A549 (cell line): ENCODE measurements around the gene SMAD5. TPM values are rescaled to one million over a fixed set of nuclear protein-coding genes. Genes with fewer than 3 reads are reported as not detected.

ENCODE experiments used
- ATAC-seq, 2 experiments: fragments of 200-7000 bp in 1 of 2; fragments of >200 bp in 1 of 2; cut with Nextera tagmentation in 1 of 2; cut with Tn5 transposase in 1 of 2; 3 replicates each; pipeline versions ENCODE4 v1.8.0 to v1.9.1; 2018 to 2020; ENCODE audit warnings: mild to moderate bottlenecking in 1 of 2, moderate library complexity in 1 of 2
- CTCF ChIA-PET: fragments of 300-600 bp; sonication (Branson Sonifier 250); formaldehyde crosslinking; extraction: SDS; loops from one replicate; lab custom pipeline; 2021; ENCODE audit warnings: antibody characterized with exemption, inconsistent platforms; lab: Yijun Ruan, JAX
- POLR2A ChIA-PET: fragments of 350-600 bp; formaldehyde crosslinking; extraction: SDS; loops from one replicate; lab custom pipeline; 2021; ENCODE audit warnings: antibody characterized with exemption, inconsistent platforms; lab: Yijun Ruan, JAX
- DNase-seq, 2 experiments: peaks; one replicate each; pipeline versions ENCODE4 v3.0.0 to v3.0.0-alpha.2; 2011 to 2016; ENCODE audit warnings: low read depth in 1 of 2, low spot score in 1 of 2
- FAIRE-seq: peaks from 2 replicates; lab custom pipeline; 2011; peaks lifted over from hg19 to GRCh38; lab: Jason Lieb, UNC
- H3K27ac ChIP-seq, 2 experiments: fragments of >200 bp; sonication (Bioruptor Twin); formaldehyde crosslinking; 3 replicates each; pipeline ENCODE4 v1.5.1; 2016 to 2017
- H3K4me1 ChIP-seq: fragments of >200 bp; sonication (Bioruptor Twin); formaldehyde crosslinking; 3 replicates; pipeline ENCODE4 v1.6.1; 2016
- H3K4me2 ChIP-seq: fragments of >200 bp; sonication (Bioruptor Twin); formaldehyde crosslinking; 3 replicates; pipeline ENCODE4 v1.6.1; 2016
- H3K4me3 ChIP-seq: fragments of >200 bp; sonication (Bioruptor Twin); formaldehyde crosslinking; 3 replicates; pipeline ENCODE4 v1.5.1; 2016
- H3K9me3 ChIP-seq: fragments of >200 bp; sonication (Bioruptor Twin); formaldehyde crosslinking; 3 replicates; pipeline ENCODE4 v1.6.1; 2016
- ATOH8 ChIP-seq: fragments of 250-450 bp; sonication (Bioruptor Pico); IDR thresholded peaks from 2 replicates; pipeline ENCODE4 v1.5.0; 2020; ENCODE audit warnings: low read depth, mild to moderate bottlenecking, moderate library complexity
- BHLHE40 ChIP-seq: IDR thresholded peaks from 2 replicates; pipeline ENCODE4 v1.6.1; 2012; ENCODE audit warnings: low read depth, low read length, inconsistent platforms
- CEBPB ChIP-seq, 2 experiments: fragments of >200 bp in 1 of 2; sonication (Bioruptor Twin) in 1 of 2; formaldehyde crosslinking in 1 of 2; IDR thresholded peaks; 2 replicates each; pipeline ENCODE4 v1.6.1; 2012 to 2016
- CHD4 ChIP-seq: fragments of 200-600 bp; sonication (generic); IDR thresholded peaks from 2 replicates; pipeline ENCODE4 v1.6.1; 2016; ENCODE audit warnings: antibody characterized with exemption, mild to moderate bottlenecking, borderline replicate concordance
- EHF ChIP-seq: fragments of 250-450 bp; sonication (Bioruptor Pico); IDR thresholded peaks from 2 replicates; pipeline ENCODE4 v1.5.0; 2020; ENCODE audit warnings: mild to moderate bottlenecking
- EP300 ChIP-seq, 2 experiments: fragments of >200 bp; sonication (Bioruptor Twin); formaldehyde crosslinking; IDR thresholded peaks; 2 replicates in 1 of 2; 3 replicates in 1 of 2; pipeline ENCODE4 v1.6.1; 2016 to 2017
- ESRRA ChIP-seq: fragments of 150-350 bp; IDR thresholded peaks from 2 replicates; pipeline ENCODE4 v1.6.1; 2014; ENCODE audit warnings: mild to moderate bottlenecking, low read length, borderline replicate concordance
- FOSB ChIP-seq: fragments of 250-450 bp; sonication (Bioruptor Pico); IDR thresholded peaks from 2 replicates; pipeline ENCODE4 v1.5.0; 2020; ENCODE audit warnings: mild to moderate bottlenecking, moderate library complexity
- FOSL2 ChIP-seq, 2 experiments: fragments of 450-650 bp in 1 of 2; fragments of >200 bp in 1 of 2; sonication (Bioruptor Twin) in 1 of 2; formaldehyde crosslinking; IDR thresholded peaks; 2 replicates each; pipeline versions ENCODE4 v1.5.0 to v1.6.1; 2016 to 2020; ENCODE audit warnings: mild to moderate bottlenecking in 1 of 2, moderate library complexity in 1 of 2
- HES2 ChIP-seq: fragments of >200 bp; sonication (Bioruptor Twin); formaldehyde crosslinking; IDR thresholded peaks from 2 replicates; pipeline ENCODE4 v1.6.1; 2016
- HEYL ChIP-seq: fragments of 250-450 bp; sonication (Bioruptor Pico); IDR thresholded peaks from 2 replicates; pipeline ENCODE4 v1.8.0; 2021; ENCODE audit warnings: mild to moderate bottlenecking, moderate library complexity
- HOXA7 ChIP-seq: fragments of 250-450 bp; sonication (Bioruptor Pico); IDR thresholded peaks from 2 replicates; pipeline ENCODE4 v1.5.0; 2020; ENCODE audit warnings: mild to moderate bottlenecking, moderate library complexity
- HOXB13 ChIP-seq: fragments of 250-450 bp; sonication (Bioruptor Pico); IDR thresholded peaks from 2 replicates; pipeline ENCODE4 v1.5.0; 2020; ENCODE audit warnings: low read depth, mild to moderate bottlenecking, moderate library complexity
- JUN ChIP-seq, 2 experiments: fragments of >200 bp; sonication (Bioruptor Twin); formaldehyde crosslinking; IDR thresholded peaks; 2 replicates in 1 of 2; 3 replicates in 1 of 2; pipeline ENCODE4 v1.6.1; 2016 to 2017
- JUNB ChIP-seq: fragments of >200 bp; sonication (Bioruptor Twin); formaldehyde crosslinking; IDR thresholded peaks from 2 replicates; pipeline ENCODE4 v1.6.1; 2016
- KDM1A ChIP-seq: fragments of 200-600 bp; sonication (generic); IDR thresholded peaks from 2 replicates; pipeline ENCODE4 v1.6.1; 2016; ENCODE audit warnings: low read depth, mild to moderate bottlenecking
- KDM5A ChIP-seq: fragments of 200-600 bp; sonication (generic); IDR thresholded peaks from 2 replicates; pipeline ENCODE4 v1.6.1; 2016; ENCODE audit warnings: antibody characterized with exemption, mild to moderate bottlenecking
- NPAS2 ChIP-seq: fragments of 250-450 bp; sonication (Bioruptor Pico); IDR thresholded peaks from 2 replicates; pipeline ENCODE4 v1.8.0; 2022; ENCODE audit warnings: mild to moderate bottlenecking, moderate library complexity, borderline replicate concordance
- NR3C1 ChIP-seq: fragments of >200 bp; sonication (Bioruptor Twin); formaldehyde crosslinking; IDR thresholded peaks from 3 replicates; pipeline ENCODE4 v1.6.1; 2017
- POLR2AphosphoS2 ChIP-seq: conservative IDR thresholded peaks from 2 replicates; pipeline ENCODE4 v1.6.1; 2012; ENCODE audit warnings: low read length, improper control_type of control experiment, inconsistent platforms
- RARB ChIP-seq: fragments of 250-450 bp; sonication (Bioruptor Pico); IDR thresholded peaks from 2 replicates; pipeline ENCODE4 v1.8.0; 2021; ENCODE audit warnings: mild to moderate bottlenecking, moderate library complexity
- RCOR1 ChIP-seq: fragments of 150-350 bp; IDR thresholded peaks from 2 replicates; pipeline ENCODE4 v1.6.1; 2014; ENCODE audit warnings: antibody characterized with exemption, low read length, low read depth
- REST ChIP-seq: fragments of 200-600 bp; sonication (generic); IDR thresholded peaks from 2 replicates; pipeline ENCODE4 v1.6.1; 2016; ENCODE audit warnings: antibody characterized with exemption, mild to moderate bottlenecking, moderate library complexity
- RFX5 ChIP-seq: fragments of 450-650 bp; IDR thresholded peaks from 2 replicates; pipeline ENCODE4 v1.7.1; 2014; ENCODE audit warnings: antibody characterized with exemption, mild to moderate bottlenecking, moderate library complexity
- SMC3 ChIP-seq: fragments of >200 bp; sonication (Bioruptor Twin); formaldehyde crosslinking; IDR thresholded peaks from 3 replicates; pipeline ENCODE4 v1.6.1; 2018; ENCODE audit warnings: inconsistent platforms
- SREBF2 ChIP-seq: fragments of 450-650 bp; IDR thresholded peaks from 2 replicates; pipeline ENCODE4 v1.6.1; 2014; ENCODE audit warnings: mild to moderate bottlenecking, moderate library complexity
- TP53 ChIP-seq: fragments of 250-450 bp; sonication (Bioruptor Pico); IDR thresholded peaks from 2 replicates; pipeline ENCODE4 v1.5.0; 2021; ENCODE audit warnings: mild to moderate bottlenecking, moderate library complexity
- ZC3H11A ChIP-seq: fragments of 450-650 bp; IDR thresholded peaks from 2 replicates; pipeline ENCODE4 v1.6.1; 2014; ENCODE audit warnings: antibody characterized with exemption, mild to moderate bottlenecking
- ZFP36 ChIP-seq: fragments of 450-650 bp; IDR thresholded peaks from 2 replicates; pipeline ENCODE4 v1.6.1; 2014; ENCODE audit warnings: borderline replicate concordance; ENCODE audit not compliant: partially characterized antibody
- ZNF302 ChIP-seq: fragments of 250-450 bp; sonication (Bioruptor Pico); IDR thresholded peaks from 2 replicates; pipeline ENCODE4 v1.9.0; 2021; ENCODE audit warnings: inconsistent platforms, mild to moderate bottlenecking, moderate library complexity
- ZSCAN20 ChIP-seq: fragments of 250-450 bp; sonication (Bioruptor Pico); IDR thresholded peaks from 2 replicates; pipeline ENCODE4 v1.8.0; 2022; ENCODE audit warnings: mild to moderate bottlenecking, moderate library complexity
- WGBS: methylation state at CpG from one replicate; pipeline ENCODE4 v1.1.6; 2017; ENCODE audit errors: missing lambda C conversion rate; 5-methylcytosine and 5-hydroxymethylcytosine counted together
- polyA plus RNA-seq, 4 experiments: library from polyadenylated mRNA; depleted of rRNA in 3 of 4; stranded (reverse); fragments of >200 nt; fragmentation: RNase III in 1 of 4; extraction: RNeasy Plus Mini Kit Qiagen cat#74134 plus additional on column Dnase treatment in 1 of 4; gene quantifications; 2 replicates in 3 of 4; 3 replicates in 1 of 4; pipeline ENCODE4 v1.2.3, GENCODE V29; 2011 to 2017
- TF ChIP-seq, protein P1 (sequence below): fragments of 250-450 bp; sonication (Bioruptor Pico); IDR thresholded peaks from 2 replicates; pipeline ENCODE4 v1.5.0; 2021; ENCODE audit warnings: mild to moderate bottlenecking, moderate library complexity, borderline replicate concordance
- TF ChIP-seq, protein P2 (sequence below): IDR thresholded peaks from 2 replicates; pipeline ENCODE4 v1.6.1; 2012
- TF ChIP-seq, protein P3 (sequence below): fragments of 150-350 bp; IDR thresholded peaks from 2 replicates; pipeline ENCODE4 v1.6.1; 2014; ENCODE audit warnings: low read depth, mild to moderate bottlenecking, low read length

Gene SMAD5
- polyA plus RNA-seq, 2 of the 4 experiments (the other 2 are of a cell fraction) = 17.1 to 101 TPM

GRCh38 chr5:136123236-136123768, 9.3 kb upstream of the SMAD5 start:
- FAIRE-seq (peak; percentile 97), ATAC-seq (peak; percentile 81 to 88), DNase-seq (peak; percentile 60 to 74)
- 0% methylated on average over 1 of the region's 1 CpG for WGBS
- Histone ChIP-seq H3K4me1 (peaks cover 19% of the 10 kb centered on the region), H3K27ac (peak overlapping the region in 1 of 2 experiments; percentile 44; a peak in 3 of 6 replicates), H3K9me3 (no peaks in the 10 kb centered on the region), H3K4me2 (peak overlapping the region; percentile 53), H3K4me3 (no peak overlapping the region)
- ChIA-PET CTCF (interaction anchor here (1.2 to 3.0 kb wide), 5 partner anchors 9 to 183 kb away, joined by 4 to 9 read pairs (median 5); partner anchors contain the start of gene SMAD5), POLR2A (interaction anchor here (1.5 kb wide), 1 partner anchor 9 kb away, joined by 13 read pairs; the partner anchor contains the start of gene SMAD5)
- TF ChIP-seq, protein P1, sequence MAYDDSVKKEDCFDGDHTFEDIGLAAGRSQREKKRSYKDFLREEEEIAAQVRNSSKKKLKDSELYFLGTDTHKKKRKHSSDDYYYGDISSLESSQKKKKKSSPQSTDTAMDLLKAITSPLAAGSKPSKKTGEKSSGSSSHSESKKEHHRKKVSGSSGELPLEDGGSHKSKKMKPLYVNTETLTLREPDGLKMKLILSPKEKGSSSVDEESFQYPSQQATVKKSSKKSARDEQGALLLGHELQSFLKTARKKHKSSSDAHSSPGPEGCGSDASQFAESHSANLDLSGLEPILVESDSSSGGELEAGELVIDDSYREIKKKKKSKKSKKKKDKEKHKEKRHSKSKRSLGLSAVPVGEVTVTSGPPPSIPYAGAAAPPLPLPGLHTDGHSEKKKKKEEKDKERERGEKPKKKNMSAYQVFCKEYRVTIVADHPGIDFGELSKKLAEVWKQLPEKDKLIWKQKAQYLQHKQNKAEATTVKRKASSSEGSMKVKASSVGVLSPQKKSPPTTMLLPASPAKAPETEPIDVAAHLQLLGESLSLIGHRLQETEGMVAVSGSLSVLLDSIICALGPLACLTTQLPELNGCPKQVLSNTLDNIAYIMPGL (CRISPR knock-in tag) = no peak
- 0 out of 3 replicates have a peak, but pooled peaks have one; percentile 6 for TF ChIP-seq SMC3
- no peak for TF ChIP-seq ZSCAN20 (CRISPR knock-in tag)
- TF ChIP-seq, protein P2, sequence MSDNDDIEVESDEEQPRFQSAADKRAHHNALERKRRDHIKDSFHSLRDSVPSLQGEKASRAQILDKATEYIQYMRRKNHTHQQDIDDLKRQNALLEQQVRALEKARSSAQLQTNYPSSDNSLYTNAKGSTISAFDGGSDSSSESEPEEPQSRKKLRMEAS = 0 out of 2 replicates have a peak, but pooled peaks have one; percentile 15
- TF ChIP-seq CHD4 = no peak
- TF ChIP-seq ZNF302 (CRISPR knock-in tag) = no peak
- TF ChIP-seq, protein P3, sequence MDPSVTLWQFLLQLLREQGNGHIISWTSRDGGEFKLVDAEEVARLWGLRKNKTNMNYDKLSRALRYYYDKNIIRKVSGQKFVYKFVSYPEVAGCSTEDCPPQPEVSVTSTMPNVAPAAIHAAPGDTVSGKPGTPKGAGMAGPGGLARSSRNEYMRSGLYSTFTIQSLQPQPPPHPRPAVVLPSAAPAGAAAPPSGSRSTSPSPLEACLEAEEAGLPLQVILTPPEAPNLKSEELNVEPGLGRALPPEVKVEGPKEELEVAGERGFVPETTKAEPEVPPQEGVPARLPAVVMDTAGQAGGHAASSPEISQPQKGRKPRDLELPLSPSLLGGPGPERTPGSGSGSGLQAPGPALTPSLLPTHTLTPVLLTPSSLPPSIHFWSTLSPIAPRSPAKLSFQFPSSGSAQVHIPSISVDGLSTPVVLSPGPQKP = no peak
- no peak for TF ChIP-seq SREBF2
- no peak for TF ChIP-seq KDM1A
- peak; percentile 71; the same call in 1 of the 2 replicates for TF ChIP-seq FOSL2 (IDR thresholded peaks at IDR 0.05)
- TF ChIP-seq FOSL2 (CRISPR knock-in tag; IDR thresholded peaks at IDR 0.05) = peak; percentile 86
- TF ChIP-seq RFX5 = no peak
- no peak for TF ChIP-seq ATOH8 (CRISPR knock-in tag)
- TF ChIP-seq HOXB13 (CRISPR knock-in tag) = no peak
- no peak for TF ChIP-seq NPAS2 (CRISPR knock-in tag)
- no peak for TF ChIP-seq RARB
- peak; percentile 45 to 68; a peak in 3 of 4 replicates for TF ChIP-seq CEBPB (IDR thresholded peaks at IDR 0.05)
- TF ChIP-seq FOSB (CRISPR knock-in tag) = no peak
- no peak for TF ChIP-seq EP300 (IDR thresholded peaks at IDR 0.05)
- TF ChIP-seq ESRRA = no peak
- TF ChIP-seq HEYL (CRISPR knock-in tag) = no peak
- TF ChIP-seq EHF (CRISPR knock-in tag) = no peak
- peak; percentile 1 for TF ChIP-seq ZFP36
- TF ChIP-seq REST = no peak
- no peak for TF ChIP-seq TP53 (CRISPR knock-in tag)
- peak; percentile 47 to 65; a peak in 2 of 5 replicates for TF ChIP-seq JUN (IDR thresholded peaks at IDR 0.05)
- TF ChIP-seq HOXA7 (CRISPR knock-in tag) = no peak
- no peak for TF ChIP-seq HES2
- no peak for TF ChIP-seq RCOR1
- TF ChIP-seq JUNB = peak; percentile 84
- TF ChIP-seq NR3C1 = no peak
- TF ChIP-seq BHLHE40 = no peak
- TF ChIP-seq POLR2AphosphoS2 = no peak
- no peak for TF ChIP-seq ZC3H11A
- TF ChIP-seq KDM5A = no peak
